Right lobe of liver (tissue), 4 donors: ENCODE data around the gene PLEKHM2.

ENCODE experiments used
- POLR2A ChIP-seq: fragments of 450-650 bp; IDR thresholded peaks from one replicate; pipeline ENCODE4 v1.6.1; 2017; ENCODE audit warnings: antibody characterized with exemption, mild to moderate bottlenecking
- TF ChIP-seq, protein P1 (sequence below), 4 donors: fragments of 200-600 bp in 3 of 4; fragments of 450-650 bp in 1 of 4; IDR thresholded peaks; one replicate each; pipeline versions ENCODE4 v1.5.1 to v1.8.0; 2016 to 2022; ENCODE audit warnings: antibody characterized with exemption in 4 of 4, mild to moderate bottlenecking in 2 of 4
- donor health status: DM: no; HTN: no; CAD: no.
- donor health status: DM: no; HTN: no; CAD: no.
- donor health status: DM: no; HTN: yes; CAD: no.

DNA sequence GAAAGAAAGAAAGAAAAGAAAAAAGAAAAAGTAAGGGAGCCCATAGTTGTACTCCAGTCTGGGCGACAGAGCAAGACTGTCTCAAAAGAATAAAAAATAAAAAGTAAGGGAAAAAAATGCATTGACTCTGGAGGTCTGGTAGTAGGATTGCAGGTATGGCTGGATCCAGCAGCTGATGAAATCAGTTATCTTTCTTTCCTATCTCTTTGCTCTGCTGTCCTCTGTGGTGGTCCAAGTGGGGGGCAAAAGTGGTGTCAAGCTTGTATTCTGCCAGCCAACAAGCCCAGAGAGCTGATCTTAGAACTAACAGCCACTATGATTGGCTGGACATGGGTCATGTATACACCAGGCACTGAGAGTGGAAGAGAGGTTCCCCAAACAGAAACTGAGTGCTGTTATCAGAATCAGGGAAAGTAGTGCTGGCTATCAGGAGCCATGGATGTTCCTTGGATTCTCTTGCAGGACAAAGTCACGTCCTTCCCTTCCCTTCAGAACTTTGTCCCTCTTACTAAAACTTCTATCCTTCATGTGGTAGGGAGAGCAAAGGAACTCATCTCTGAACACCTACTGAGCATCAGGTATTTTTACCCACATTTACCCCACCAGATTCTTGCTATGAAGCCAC is 71.0 kb downstream of the PLEKHM2 start:
- TF ChIP-seq, protein P1, sequence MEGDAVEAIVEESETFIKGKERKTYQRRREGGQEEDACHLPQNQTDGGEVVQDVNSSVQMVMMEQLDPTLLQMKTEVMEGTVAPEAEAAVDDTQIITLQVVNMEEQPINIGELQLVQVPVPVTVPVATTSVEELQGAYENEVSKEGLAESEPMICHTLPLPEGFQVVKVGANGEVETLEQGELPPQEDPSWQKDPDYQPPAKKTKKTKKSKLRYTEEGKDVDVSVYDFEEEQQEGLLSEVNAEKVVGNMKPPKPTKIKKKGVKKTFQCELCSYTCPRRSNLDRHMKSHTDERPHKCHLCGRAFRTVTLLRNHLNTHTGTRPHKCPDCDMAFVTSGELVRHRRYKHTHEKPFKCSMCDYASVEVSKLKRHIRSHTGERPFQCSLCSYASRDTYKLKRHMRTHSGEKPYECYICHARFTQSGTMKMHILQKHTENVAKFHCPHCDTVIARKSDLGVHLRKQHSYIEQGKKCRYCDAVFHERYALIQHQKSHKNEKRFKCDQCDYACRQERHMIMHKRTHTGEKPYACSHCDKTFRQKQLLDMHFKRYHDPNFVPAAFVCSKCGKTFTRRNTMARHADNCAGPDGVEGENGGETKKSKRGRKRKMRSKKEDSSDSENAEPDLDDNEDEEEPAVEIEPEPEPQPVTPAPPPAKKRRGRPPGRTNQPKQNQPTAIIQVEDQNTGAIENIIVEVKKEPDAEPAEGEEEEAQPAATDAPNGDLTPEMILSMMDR (IDR thresholded peaks at IDR 0.05) = no peak
- TF ChIP-seq POLR2A = no peak
